ENCODE results near the gene GADL1. TPM values are rescaled to one million over a fixed set of nuclear protein-coding genes. Genes with fewer than 3 reads are reported as not detected.

Gene GADL1
- total and polyA plus RNA-seq, 9 donors, result 0.01 to 13.3 (median 0.23) TPM; not detected in 3

GRCh38 chr3:30819067-30819798, 75.2 kb downstream of the GADL1 start:
- Histone ChIP-seq H3K27ac (no peak overlapping the region), H3K36me3 (no peaks in the 10 kb centered on the region), H3K4me3 (no peak overlapping the region), H3K27me3 (peaks cover 4% of the 10 kb centered on the region), H3K4me1 (ENCODE audit: insufficient read depth) (no peaks in the 10 kb centered on the region), H3K9me3 (no peaks in the 10 kb centered on the region)
- WGBS, 3 donors, result 60 to 84% (median 66%) methylated on average over 3 of the region's 3 CpGs
- intact Hi-C loops (cut with DNase I), result no loop called here
- DNase-seq, result no peak
- TF ChIP-seq EP300 (IDR thresholded peaks at IDR 0.05) (no peak), POLR2A (IDR thresholded peaks at IDR 0.05) (no peak)
- TF ChIP-seq, protein P1, sequence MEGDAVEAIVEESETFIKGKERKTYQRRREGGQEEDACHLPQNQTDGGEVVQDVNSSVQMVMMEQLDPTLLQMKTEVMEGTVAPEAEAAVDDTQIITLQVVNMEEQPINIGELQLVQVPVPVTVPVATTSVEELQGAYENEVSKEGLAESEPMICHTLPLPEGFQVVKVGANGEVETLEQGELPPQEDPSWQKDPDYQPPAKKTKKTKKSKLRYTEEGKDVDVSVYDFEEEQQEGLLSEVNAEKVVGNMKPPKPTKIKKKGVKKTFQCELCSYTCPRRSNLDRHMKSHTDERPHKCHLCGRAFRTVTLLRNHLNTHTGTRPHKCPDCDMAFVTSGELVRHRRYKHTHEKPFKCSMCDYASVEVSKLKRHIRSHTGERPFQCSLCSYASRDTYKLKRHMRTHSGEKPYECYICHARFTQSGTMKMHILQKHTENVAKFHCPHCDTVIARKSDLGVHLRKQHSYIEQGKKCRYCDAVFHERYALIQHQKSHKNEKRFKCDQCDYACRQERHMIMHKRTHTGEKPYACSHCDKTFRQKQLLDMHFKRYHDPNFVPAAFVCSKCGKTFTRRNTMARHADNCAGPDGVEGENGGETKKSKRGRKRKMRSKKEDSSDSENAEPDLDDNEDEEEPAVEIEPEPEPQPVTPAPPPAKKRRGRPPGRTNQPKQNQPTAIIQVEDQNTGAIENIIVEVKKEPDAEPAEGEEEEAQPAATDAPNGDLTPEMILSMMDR (IDR thresholded peaks at IDR 0.05), result no peak

GRCh38 chr3:30813734-30814133, 80.7 kb downstream of the GADL1 start:
- Histone ChIP-seq H3K9me3 (no peaks in the 10 kb centered on the region), H3K4me3 (no peak overlapping the region), H3K4me1 (ENCODE audit: insufficient read depth) (peaks cover 2% of the 10 kb centered on the region), H3K27me3 (no peaks in the 10 kb centered on the region), H3K36me3 (no peaks in the 10 kb centered on the region), H3K27ac (no peak overlapping the region)
- no peak for TF ChIP-seq EP300 (IDR thresholded peaks at IDR 0.05)
- WGBS, 3 donors, result 51 to 70% (median 64%) methylated on average over 4 of the region's 4 CpGs
- no peak for DNase-seq
- intact Hi-C loops (cut with DNase I), result no loop called here

DNA sequence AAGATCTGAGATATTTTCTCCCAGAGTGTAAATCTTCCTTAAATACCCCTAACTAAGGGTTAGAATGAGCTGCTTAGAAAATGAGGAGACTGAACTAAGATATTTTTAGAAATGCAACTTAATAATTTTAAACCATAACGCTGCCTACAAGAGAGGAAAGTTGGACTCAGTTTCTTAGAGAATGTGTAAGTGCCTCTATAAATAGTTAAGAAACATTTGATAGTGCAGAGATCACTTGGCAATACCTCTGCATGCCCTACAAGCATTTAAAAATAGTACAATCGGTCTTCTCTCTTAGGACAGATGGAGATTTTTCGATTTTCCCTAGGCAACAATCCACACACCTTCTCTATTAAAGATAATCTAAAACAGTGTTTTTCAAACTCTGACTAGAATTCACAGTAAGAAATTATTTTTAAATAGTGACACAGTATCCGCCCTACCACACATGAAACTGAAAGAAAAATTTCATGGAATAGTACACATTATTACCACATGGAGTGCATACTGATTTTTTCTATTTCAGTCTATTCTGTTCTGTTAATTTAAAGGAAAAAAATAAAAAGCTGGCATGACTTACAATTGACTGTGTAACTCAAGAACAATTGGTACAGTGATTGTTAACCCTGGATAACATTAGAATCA, 83.2 kb downstream of the GADL1 start:
- H3K4me3 ChIP-seq, result no peak overlapping the region

GRCh38 chr3:30810625-30811024, 83.8 kb downstream of the GADL1 start:
- H3K9me3 ChIP-seq, result no peaks in the 10 kb centered on the region
- no peak overlapping the region for H3K4me3 ChIP-seq
- H3K4me1 ChIP-seq (ENCODE audit: insufficient read depth), result peaks cover 2% of the 10 kb centered on the region
- WGBS, 3 donors, result 59 to 72% (median 66%) methylated on average over 6 of the region's 6 CpGs
- no peaks in the 10 kb centered on the region for H3K27me3 ChIP-seq
- intact Hi-C loops (cut with DNase I), result no loop called here
- no peak overlapping the region for H3K27ac ChIP-seq
- TF ChIP-seq POLR2A (IDR thresholded peaks at IDR 0.05) (no peak), EP300 (IDR thresholded peaks at IDR 0.05) (no peak)
- TF ChIP-seq, protein P1 (IDR thresholded peaks at IDR 0.05), result no peak
- no peaks in the 10 kb centered on the region for H3K36me3 ChIP-seq
- DNase-seq, result no peak

More for the DNA sequence above, 83.2 kb downstream of the GADL1 start:
- Histone ChIP-seq H3K27ac (no peak overlapping the region), H3K27me3 (no peaks in the 10 kb centered on the region), H3K36me3 (no peaks in the 10 kb centered on the region), H3K4me1 (ENCODE audit: insufficient read depth) (peaks cover 2% of the 10 kb centered on the region), H3K9me3 (no peaks in the 10 kb centered on the region)
- WGBS, 3 donors, result 7 to 10% (median 10%) methylated on average over 4 of the region's 4 CpGs
- TF ChIP-seq, protein P1 (IDR thresholded peaks at IDR 0.05), result no peak
- no peak for TF ChIP-seq EP300 (IDR thresholded peaks at IDR 0.05)
- no peak for TF ChIP-seq POLR2A (IDR thresholded peaks at IDR 0.05)
- DNase-seq, result no peak
- intact Hi-C loops (cut with DNase I), result no loop called here

DNA sequence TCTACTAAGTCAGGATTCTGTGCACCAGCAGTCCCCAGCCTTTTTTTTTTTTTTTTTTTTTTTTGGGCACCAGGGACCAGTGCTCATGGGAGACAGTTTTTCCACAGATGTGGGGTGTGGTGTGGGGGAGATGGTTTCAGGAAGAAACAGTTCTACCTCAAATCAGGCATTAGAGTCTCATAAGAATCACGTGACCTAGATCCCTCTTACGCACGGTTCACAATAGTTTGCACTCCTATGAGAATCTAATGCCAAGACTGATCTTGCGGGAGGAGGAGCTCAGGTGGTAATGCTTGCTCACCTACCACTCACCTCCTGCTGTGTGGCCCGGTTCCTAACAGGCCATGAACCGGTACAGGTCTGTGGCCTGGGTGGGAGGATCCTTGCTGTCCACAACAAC, 88.8 kb downstream of the GADL1 start:
- TF ChIP-seq, protein P1 (IDR thresholded peaks at IDR 0.05), result no peak
- TF ChIP-seq EP300 (IDR thresholded peaks at IDR 0.05) (no peak), POLR2A (IDR thresholded peaks at IDR 0.05) (no peak)
- no peak for DNase-seq
- no peaks in the 10 kb centered on the region for H3K27me3 ChIP-seq
- no peaks in the 10 kb centered on the region for H3K9me3 ChIP-seq
- peaks cover 1% of the 10 kb centered on the region for H3K4me1 ChIP-seq (ENCODE audit: insufficient read depth)
- H3K4me3 ChIP-seq, result no peak overlapping the region
- intact Hi-C loops (cut with DNase I), result no loop called here
- 95 to 99% (median 96%) methylated on average over 6 of the region's 6 CpGs for WGBS, 3 donors
- H3K36me3 ChIP-seq, result no peaks in the 10 kb centered on the region
- no peak overlapping the region for H3K27ac ChIP-seq
